Activated CD4-positive, alpha-beta T cell treated with anti-CD3 and anti-CD28 coated beads for 1 hour (primary cell): ENCODE data around the gene MYADM.
"Not testable (repeated sequence)": the region's sequence is repeated elsewhere in the genome, so short reads cannot be mapped to it uniquely, and the experiment has no call there.

ENCODE experiments used
- DNase-seq: peaks from one replicate; pipeline ENCODE4 v3.0.0-alpha.2; 2020

MYADM gene

DNA sequence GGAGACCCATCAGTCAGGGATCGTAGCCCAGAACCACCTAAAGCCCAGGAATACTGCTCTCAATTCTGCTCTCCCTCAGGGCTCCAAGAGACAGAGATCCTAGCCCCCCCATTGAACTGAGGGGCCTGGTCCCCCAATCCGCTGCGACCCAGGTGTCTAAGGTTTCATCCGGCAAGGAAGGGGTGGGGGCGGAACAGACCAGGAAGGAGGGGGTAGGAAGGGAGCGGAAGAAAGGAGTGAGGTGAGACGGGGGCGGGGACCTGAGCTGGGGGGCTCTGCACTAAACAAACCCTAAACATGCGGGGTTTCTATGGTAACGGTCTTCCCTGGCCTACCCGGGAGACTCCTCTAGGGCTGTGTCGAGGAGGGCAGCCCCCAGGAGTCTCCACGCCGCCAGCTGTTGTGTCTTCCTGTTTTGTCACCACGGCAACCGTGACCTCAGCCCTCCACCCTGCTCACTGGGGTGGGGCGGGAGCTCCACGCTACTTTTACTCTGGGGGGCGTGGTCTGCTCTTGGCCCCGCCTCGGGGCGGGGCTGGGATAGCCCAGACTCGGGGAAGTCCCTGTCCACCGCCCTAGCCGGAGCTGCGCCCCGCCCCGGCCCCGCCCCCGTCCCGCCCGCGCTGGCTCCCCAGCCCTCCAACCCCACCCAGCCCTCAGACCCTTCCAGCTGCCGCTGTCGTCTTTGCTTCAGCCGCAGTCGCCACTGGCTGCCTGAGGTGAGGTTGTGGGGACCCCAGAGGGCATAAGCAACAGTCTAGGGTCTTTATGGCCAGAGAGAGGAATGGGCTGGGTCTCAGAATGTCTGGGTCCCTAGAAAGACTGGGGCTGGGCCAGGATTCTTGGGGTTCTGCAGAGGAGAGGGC lies at the start of gene MYADM:
MYADM (plus strand) TSS at position 659 of the 866 bp plus-strand sequence. CDS start 5,647 bp downstream, outside the sequence.
- peak; percentile 100 for DNase-seq

GRCh38 chr19:53818756-53819155 lies 48.9 kb upstream of the MYADM start:
- DNase-seq, result no peak

DNA sequence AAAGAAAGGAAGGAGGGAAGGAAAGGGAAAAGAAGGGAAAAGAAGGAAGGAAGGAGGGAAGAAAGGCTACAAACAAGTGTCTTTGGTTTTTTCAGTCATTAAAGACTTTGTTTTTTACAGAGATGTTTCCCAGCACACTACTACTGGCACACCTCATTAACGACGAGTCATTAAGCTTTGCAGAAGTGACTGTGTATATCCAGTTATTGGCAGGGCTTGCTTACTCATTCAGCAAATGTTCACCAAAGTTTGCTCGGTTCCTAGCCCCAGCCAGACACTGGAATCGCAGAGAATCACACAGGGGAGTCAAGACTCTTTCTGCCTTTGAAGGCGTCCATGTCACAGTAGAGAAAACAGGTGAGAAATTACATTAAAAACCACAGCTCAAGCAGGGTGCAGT lies 47.8 kb upstream of the MYADM start:
- no peak for DNase-seq

- DNase-seq, result no peak
These were observed 44.1 kb upstream of the MYADM start for GRCh38 chr19:53823380-53824120.

- no peak for DNase-seq
These were observed 43.5 kb upstream of the MYADM start, which contains the start of gene NLRP12 for GRCh38 chr19:53824134-53824611. NLRP12 (minus strand) TSS chr19:53824314; CDS start chr19:53824174, 140 bp downstream.

GRCh38 chr19:53826876-53827275 lies 40.8 kb upstream of the MYADM start:
- no peak for DNase-seq

GRCh38 chr19:53828531-53828930 lies 39.2 kb upstream of the MYADM start:
- no peak for DNase-seq

- not testable (repeated sequence) for DNase-seq
These were observed 34.8 kb upstream of the MYADM start for GRCh38 chr19:53832861-53833260.

DNA sequence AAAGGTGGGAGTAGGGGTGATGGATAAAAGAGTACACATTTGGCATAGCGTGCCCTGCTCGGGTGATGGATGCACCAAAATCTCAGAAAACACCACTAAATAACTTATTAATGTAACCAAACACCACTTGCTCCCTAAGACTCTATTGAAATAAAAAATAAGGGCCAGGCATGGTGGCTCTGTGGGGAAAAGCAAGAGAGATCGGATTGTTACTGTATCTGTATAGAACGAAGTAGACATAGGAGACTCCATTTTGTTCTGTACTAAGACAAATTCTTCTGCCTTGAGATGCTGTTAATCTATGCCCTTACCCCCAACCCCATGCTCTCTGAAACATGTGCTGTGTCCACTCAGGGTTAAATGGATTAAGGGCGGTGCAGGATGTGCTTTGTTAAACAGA lies 29.2 kb upstream of the MYADM start:
- DNase-seq, result not testable (repeated sequence)

GRCh38 chr19:53840241-53840640 lies 27.4 kb upstream of the MYADM start:
- not testable (repeated sequence) for DNase-seq

- DNase-seq, result not testable (repeated sequence)
These were observed 26.8 kb upstream of the MYADM start for GRCh38 chr19:53840914-53841313.

DNA sequence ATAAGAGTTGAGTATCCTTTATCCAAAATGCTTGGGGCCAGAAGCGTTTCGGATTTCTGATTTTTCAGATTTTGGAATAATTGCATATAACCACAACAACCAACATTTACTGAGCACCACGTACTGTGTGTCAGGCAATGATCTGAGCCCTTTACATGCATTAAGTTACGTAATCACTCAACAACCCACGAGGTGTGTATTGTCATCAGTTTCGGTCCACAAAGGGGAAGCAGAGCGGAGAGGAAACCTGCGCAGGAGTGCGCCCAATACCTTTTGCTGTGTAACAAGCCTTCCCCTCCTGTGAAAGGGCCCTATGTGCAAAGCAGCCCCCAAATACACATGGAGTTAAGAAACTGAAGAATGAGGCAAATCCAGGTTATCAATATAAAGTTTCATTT lies 22.8 kb upstream of the MYADM start:
- no peak for DNase-seq

DNA sequence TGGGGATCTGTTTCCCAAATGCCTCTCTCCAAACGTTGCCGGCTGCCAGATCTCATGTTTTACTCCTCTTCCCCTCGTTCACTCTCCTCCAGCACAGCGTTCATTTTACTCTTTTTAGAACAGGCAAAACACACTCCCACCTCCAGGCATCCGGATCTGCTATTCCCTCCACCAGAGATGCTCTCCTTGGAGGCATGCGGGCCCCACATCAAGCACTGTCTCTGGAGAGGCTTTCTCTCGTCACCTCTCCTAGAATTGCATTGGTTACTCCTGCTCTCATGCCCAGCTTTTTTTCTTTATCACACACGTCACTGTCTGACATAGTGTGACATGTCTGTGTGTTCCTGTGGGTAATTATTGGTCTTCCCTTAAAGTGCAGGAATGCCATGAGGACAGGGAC lies 20.1 kb upstream of the MYADM start:
- no peak for DNase-seq

GRCh38 chr19:53849237-53849676 lies 18.4 kb upstream of the MYADM start:
- DNase-seq, result no peak

DNA sequence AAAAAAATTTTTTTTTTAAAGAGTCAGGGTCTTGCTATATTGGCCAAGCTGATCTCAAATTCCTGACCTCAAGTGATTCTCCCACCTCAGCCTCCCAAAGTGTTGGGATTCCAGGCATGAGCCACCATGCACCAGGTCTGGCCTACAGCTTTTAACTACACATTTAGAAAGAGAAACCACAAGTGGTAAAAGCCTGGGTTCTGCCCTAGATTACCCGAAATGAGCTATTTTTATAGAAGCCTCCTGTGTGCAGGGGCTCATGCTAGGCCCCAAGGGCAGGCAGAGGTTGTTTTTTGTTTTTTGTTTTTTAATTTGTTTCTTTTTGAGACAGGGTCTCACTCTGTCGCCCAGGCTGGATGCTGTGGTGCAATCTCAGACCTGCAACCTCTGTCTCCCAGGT lies 14.0 kb upstream of the MYADM start:
- no peak for DNase-seq

DNA sequence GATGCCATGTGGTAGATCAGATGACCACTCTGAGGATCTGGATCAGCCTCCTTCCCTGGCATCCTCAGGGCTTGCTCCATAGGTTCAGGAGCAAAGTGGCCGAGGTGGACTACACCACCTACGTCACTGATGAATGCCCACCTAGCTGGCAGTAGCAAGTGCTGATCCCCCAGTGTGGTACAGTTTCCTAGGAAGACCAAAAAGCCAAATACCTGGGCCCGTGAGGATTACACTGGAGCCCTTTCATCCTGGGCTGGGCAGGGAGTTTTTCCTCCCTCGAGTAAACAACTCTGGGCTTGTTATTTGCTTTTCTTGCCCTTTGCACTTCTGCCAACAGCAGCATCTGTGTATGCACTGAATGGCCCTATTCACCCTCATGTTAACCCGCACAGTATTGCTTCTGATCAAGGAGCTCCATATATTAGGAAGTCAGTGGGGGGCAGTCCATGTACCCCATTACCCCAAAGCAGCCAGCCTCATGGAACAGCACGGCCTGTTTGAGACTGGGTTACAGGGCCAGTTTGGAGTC lies 3.3 kb upstream of the MYADM start:
- DNase-seq, result no peak

GRCh38 chr19:53865523-53865917 lies 2.2 kb upstream of the MYADM start:
- no peak for DNase-seq

DNA sequence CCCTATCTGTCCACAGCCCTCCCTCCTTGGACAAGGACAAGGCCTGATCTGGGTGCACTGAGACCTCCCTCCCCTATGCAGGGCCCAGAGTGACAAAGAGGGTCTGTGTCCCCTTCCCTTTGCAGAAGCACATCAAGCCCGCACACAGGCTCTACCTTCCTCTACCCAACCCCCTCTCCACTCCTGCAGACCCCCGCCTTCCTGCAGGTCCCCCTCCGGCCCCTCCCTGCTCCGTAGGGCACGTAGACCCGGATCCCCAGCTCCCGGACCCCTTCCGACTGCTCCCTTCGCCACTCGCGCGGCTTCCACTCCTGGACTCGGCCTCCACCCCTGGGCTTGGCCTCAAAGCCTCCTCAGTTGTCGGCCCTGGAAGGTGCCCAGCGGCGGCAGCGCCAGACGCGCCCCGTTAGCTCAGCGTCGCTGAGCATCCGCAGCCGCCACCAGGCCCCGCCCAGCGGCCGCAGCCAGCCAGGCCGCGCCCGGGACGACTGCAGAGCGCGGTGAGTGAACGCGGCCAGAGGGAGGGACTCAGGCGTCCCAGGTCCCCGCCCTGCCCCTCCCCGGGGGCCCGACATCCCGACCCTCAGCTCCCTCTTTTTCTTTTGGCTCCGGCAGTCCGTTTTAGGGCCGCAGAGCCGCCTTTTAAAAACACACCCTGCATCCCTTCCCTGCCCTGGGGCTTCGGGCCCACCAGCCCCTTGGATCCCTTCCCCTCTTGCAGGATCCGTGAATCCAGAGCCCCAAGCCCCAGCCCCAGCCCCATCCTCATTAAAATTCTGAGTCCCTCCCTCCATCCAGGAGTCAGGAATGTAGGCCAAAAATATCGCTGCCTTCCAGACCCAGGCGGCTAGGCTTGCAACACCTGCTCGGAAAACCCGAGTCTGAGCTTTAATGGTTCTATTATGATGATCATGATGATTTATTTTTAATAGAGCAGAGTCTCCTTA lies 1.5 kb upstream of the MYADM start:
- peak; percentile 39 for DNase-seq

DNA sequence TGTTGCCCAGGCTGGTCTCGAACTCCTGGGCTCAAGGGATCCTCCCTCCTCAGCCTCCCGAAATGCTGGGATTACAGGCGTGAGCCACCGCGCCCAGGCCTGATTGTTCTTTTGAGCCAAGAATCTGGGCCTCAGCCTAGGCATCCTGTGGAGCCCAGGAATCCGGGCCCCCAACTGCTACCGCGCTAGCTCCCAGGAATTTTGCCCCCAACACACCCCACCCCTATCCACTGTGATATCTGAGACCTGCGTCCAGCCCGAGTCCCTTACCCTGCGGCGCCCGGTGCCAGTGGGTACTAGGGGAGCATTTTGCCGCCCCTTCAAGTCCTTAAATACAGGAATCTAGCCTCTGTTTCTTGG lies 838 bp upstream of the MYADM start:
- DNase-seq, result no peak

DNA sequence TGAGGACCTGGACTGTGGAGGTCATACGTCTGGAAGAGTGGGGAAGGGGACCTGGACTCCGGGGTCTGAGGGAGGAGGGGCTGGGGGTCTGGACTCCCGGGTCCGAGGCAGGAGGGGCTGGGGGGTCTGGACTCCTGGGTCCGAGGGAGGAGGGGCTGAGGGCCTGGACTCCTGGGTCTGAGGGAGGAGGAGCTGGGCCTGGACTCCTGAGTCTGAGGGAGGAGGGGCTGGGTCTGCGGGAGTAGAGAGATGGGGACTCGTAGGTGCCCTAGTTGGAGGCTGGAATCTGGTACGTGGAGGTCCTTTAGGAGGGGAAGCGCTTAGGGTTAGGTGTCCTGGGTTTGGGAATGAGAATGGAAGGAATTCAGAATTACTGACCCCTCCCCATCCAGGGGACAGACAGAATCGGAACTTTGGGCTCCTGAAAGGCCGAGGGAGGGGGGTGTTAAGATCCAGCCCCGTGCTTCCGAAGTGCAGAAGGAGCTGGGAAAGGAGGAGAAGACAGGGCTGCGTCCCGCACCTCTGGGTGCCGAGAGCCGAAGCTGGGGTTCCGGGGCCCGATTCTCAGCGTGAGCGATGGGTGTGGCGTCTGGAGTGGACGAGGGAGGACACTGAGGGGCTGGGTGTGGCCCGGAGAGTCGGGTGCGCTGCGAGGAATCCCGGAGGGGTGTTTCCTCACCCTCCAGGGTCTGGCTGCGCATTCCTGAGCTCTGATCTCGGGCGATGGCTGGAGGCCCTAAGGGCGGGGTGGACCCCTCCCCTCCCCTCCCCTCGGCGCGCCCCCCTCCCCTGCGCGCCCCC lies 608 bp downstream of the MYADM start:
- no peak for DNase-seq
